Prostate gland (tissue), 2 donors: ENCODE results near the gene DEF6.

Source experiments
- CTCF ChIP-seq, 4 experiments: fragments of 200-600 bp in 2 of 4; fragments of 450-650 bp in 2 of 4; sonication (generic) in 2 of 4; IDR thresholded peaks; 1 replicate in 3 of 4; 2 replicates in 1 of 4; pipeline ENCODE4 v1.5.1; 2016 to 2019; ENCODE audit warnings: antibody characterized with exemption in 4 of 4, mild to moderate bottlenecking in 2 of 4, moderate library complexity in 2 of 4
- POLR2AphosphoS5 ChIP-seq: sonication (generic); formaldehyde crosslinking; IDR thresholded peaks from one replicate; pipeline ENCODE4 v1.6.1; 2017; ENCODE audit warnings: antibody characterized with exemption

GRCh38 chr6:35298625-35299140, 1.1 kb downstream of the DEF6 start:
- no peak for TF ChIP-seq POLR2AphosphoS5
- TF ChIP-seq CTCF (IDR thresholded peaks at IDR 0.05) = no peak
